HepG2 (cell line): Measurements from ENCODE around the gene LIMS2. TPM values are rescaled to one million over a fixed set of nuclear protein-coding genes. Genes with fewer than 3 reads are reported as not detected.

Experiments
- ATAC-seq: fragments of 200-7000 bp; cut with Tn5 transposase; 3 replicates; pipeline ENCODE4 v1.9.1; 2020; ENCODE audit warnings: mild to moderate bottlenecking, moderate library complexity
- BruUV-seq: library from RNA; stranded (reverse); fragments of 400-500 nt; replicated peaks from 2 replicates; lab custom pipeline; 2021; lab: Mats Ljungman, UMichigan
- CTCF ChIA-PET: fragments of 300-600 bp; formaldehyde crosslinking; extraction: SDS; loops from one replicate; lab custom pipeline; 2021; ENCODE audit warnings: low total read pairs, inconsistent platforms, low intra/inter-chr PET ratio; lab: Yijun Ruan, JAX
- POLR2A ChIA-PET: fragments of 350-600 bp; sonication (Branson Sonifier 250); formaldehyde crosslinking; loops from one replicate; lab custom pipeline; 2020; ENCODE audit warnings: antibody characterized with exemption, inconsistent platforms; lab: Yijun Ruan, JAX
- DNase-seq: peaks from one replicate; pipeline ENCODE4 v3.0.0-alpha.2; 2015; ENCODE audit warnings: low spot score
- FAIRE-seq: peaks from 3 replicates; lab custom pipeline; 2011; peaks lifted over from hg19 to GRCh38; lab: Jason Lieb, UNC
- H2AFZ ChIP-seq: one replicate; pipeline ENCODE4 v1.6.1; 2011; ENCODE audit warnings: low read length, inconsistent platforms
- H3K27ac ChIP-seq: fragments of 300-600 bp; 3 replicates; pipeline ENCODE4 v1.8.0; 2011; ENCODE audit warnings: mixed run types, mild to moderate bottlenecking, mixed read lengths, low read length, inconsistent platforms; ENCODE audit not compliant: insufficient read depth; ENCODE audit errors: extremely low read length
- H3K27me3 ChIP-seq, 2 experiments: fragments of 200-600 bp in 1 of 2; 2 replicates in 1 of 2; 3 replicates in 1 of 2; pipeline versions ENCODE4 v1.6.0 to v1.8.0; 2011; ENCODE audit warnings: low read length in 2 of 2, mild to moderate bottlenecking in 2 of 2, moderate library complexity in 2 of 2, inconsistent platforms in 1 of 2; ENCODE audit not compliant: insufficient read depth in 2 of 2, control insufficient read depth in 1 of 2
- H3K36me3 ChIP-seq, 2 experiments: fragments of 200-600 bp in 1 of 2; replicated peaks in 1 of 2; 2 replicates in 1 of 2; 3 replicates in 1 of 2; pipeline versions ENCODE4 v1.5.1 to v1.8.0; 2011; ENCODE audit warnings: low read length in 2 of 2, inconsistent platforms in 1 of 2; ENCODE audit not compliant: insufficient read depth in 2 of 2, control insufficient read depth in 1 of 2
- H3K4me1 ChIP-seq: 2 replicates; pipeline ENCODE4 v1.5.1; 2012; ENCODE audit warnings: low read length, inconsistent platforms; ENCODE audit not compliant: insufficient read depth
- H3K4me2 ChIP-seq: 2 replicates; pipeline ENCODE4 v1.6.0; 2011; ENCODE audit warnings: low read depth, low read length, inconsistent platforms
- H3K4me3 ChIP-seq, 3 experiments: fragments of 200-600 bp in 1 of 3; sonication (generic), shearing (Covaris generic) in 1 of 3; replicated peaks in 1 of 3; 2 replicates each; pipeline ENCODE4 v1.5.1; 2011 to 2016; ENCODE audit warnings: low read length in 3 of 3, inconsistent platforms in 2 of 3, low read depth in 2 of 3, mild to moderate bottlenecking in 2 of 3, control low read depth in 1 of 3, mixed read lengths in 1 of 3; ENCODE audit not compliant: insufficient read depth in 1 of 3
- H3K79me2 ChIP-seq: one replicate; pipeline ENCODE4 v1.6.1; 2011; ENCODE audit warnings: low read length, inconsistent platforms; ENCODE audit not compliant: insufficient read depth
- H3K9ac ChIP-seq: 2 replicates; pipeline ENCODE4 v1.6.0; 2011; ENCODE audit warnings: mild to moderate bottlenecking, low read depth, low read length, inconsistent platforms; ENCODE audit not compliant: insufficient read depth
- H3K9me3 ChIP-seq: 2 replicates; pipeline ENCODE4 v1.5.1; 2012; ENCODE audit warnings: mild to moderate bottlenecking, low read length
- H4K20me1 ChIP-seq: 2 replicates; pipeline ENCODE4 v1.6.0; 2011; ENCODE audit warnings: inconsistent platforms, mild to moderate bottlenecking, low read length, moderate library complexity; ENCODE audit not compliant: insufficient read depth
- AFF4 ChIP-seq: sonication (generic); formaldehyde crosslinking; IDR thresholded peaks from 2 replicates; pipeline ENCODE4 v1.4.0; 2020; ENCODE audit warnings: missing genetic modification reagents
- CCAR2 ChIP-seq: fragments of 200-400 bp; formaldehyde crosslinking; optimal IDR thresholded peaks from 2 replicates; pipeline ENCODE3; 2018; ENCODE audit warnings: low read depth, mild to moderate bottlenecking, low read length, moderate library complexity
- CREBL2 ChIP-seq: sonication (generic); formaldehyde crosslinking; IDR thresholded peaks from 2 replicates; pipeline ENCODE4 v1.8.1; 2023; ENCODE audit warnings: missing genetic modification reagents, mild to moderate bottlenecking, borderline replicate concordance
- DRAP1 ChIP-seq: IDR thresholded peaks from 2 replicates; pipeline ENCODE4 v1.6.1; 2016; ENCODE audit warnings: missing genetic modification reagents, missing compliant biosample characterization
- GLMP ChIP-seq: sonication (generic); formaldehyde crosslinking; IDR thresholded peaks from 2 replicates; pipeline ENCODE4 v1.9.0; 2021; ENCODE audit warnings: missing genetic modification reagents, mild to moderate bottlenecking, borderline replicate concordance
- JUNB ChIP-seq: sonication (generic); formaldehyde crosslinking; IDR thresholded peaks from 2 replicates; pipeline ENCODE4 v1.8.0; 2022; ENCODE audit warnings: missing genetic modification reagents, mild to moderate bottlenecking, borderline replicate concordance
- MYNN ChIP-seq: sonication (generic); formaldehyde crosslinking; IDR thresholded peaks from 2 replicates; pipeline ENCODE4 v1.4.0; 2020; ENCODE audit warnings: mild to moderate bottlenecking, low read depth, missing genetic modification reagents
- NFE2 ChIP-seq: sonication (generic); formaldehyde crosslinking; IDR thresholded peaks from 2 replicates; pipeline ENCODE4 v1.4.0; 2020; ENCODE audit warnings: missing genetic modification reagents
- SRSF9 ChIP-seq: fragments of 200-400 bp; formaldehyde crosslinking; IDR thresholded peaks from 2 replicates; pipeline ENCODE4 v1.6.1; 2018; ENCODE audit warnings: borderline replicate concordance, mild to moderate bottlenecking, low read depth, low read length; ENCODE audit not compliant: insufficient read depth, poor library complexity, severe bottlenecking
- ZNF235 ChIP-seq: sonication (generic); formaldehyde crosslinking; IDR thresholded peaks from 2 replicates; pipeline ENCODE4 v1.8.1; 2023; ENCODE audit warnings: mild to moderate bottlenecking, missing genetic modification reagents, borderline replicate concordance
- WGBS: methylation state at CpG from one replicate; pipeline ENCODE4 v1.1.6; 2017; ENCODE audit warnings: low lambda C conversion rate; 5-methylcytosine and 5-hydroxymethylcytosine counted together
- in situ Hi-C: cut with HindIII; loops from 2 replicates; pipeline ENCODE4 v1.10.0; 2017; ENCODE audit warnings: low pct_unique_long_range_greater_than_20kb; ENCODE audit not compliant: extremely low pct_ligation_motif_present
- intact Hi-C: fragments of 100-400 bp; cut with micrococcal nuclease; formaldehyde crosslinking; loops from one replicate; pipeline ENCODE4 v1.10.0; 2022; ENCODE audit not compliant: unreplicated experiment
- polyA plus RNA-seq, 8 experiments: library from polyadenylated mRNA; depleted of rRNA in 3 of 8; stranded (reverse) in 7 of 8; unstranded in 1 of 8; fragments of >200 nt; fragmentation: Illumina TruSeq in 4 of 8; extraction: Trizol in 4 of 8; gene quantifications; 2 replicates each; pipeline versions ENCODE4 v1.2.1 to v1.2.3, GENCODE V29; 2011 to 2016; ENCODE audit warnings: low read depth in 4 of 8, missing spikeins in 1 of 8, mixed read lengths in 1 of 8; ENCODE audit not compliant: insufficient read depth in 1 of 8
- total RNA-seq, 5 experiments: library from RNA; depleted of rRNA; stranded (reverse); fragments of >200 nt; fragmentation: Illumina TruSeq; extraction: Trizol; gene quantifications; 2 replicates each; pipeline ENCODE4 v1.2.3, GENCODE V29; 2016; ENCODE audit warnings: low read depth in 1 of 5

LIMS2 gene
- total and polyA plus RNA-seq, 2 of the 13 experiments (the other 11 are each of a cell fraction or from before 2014, with no cell fraction given), result 1.0 to 1.9 TPM

- Histone ChIP-seq H3K4me1 (peaks cover 27% of the 10 kb centered on the region), H3K4me3 (no peak overlapping the region), H3K79me2 (no peaks in the 10 kb centered on the region), H3K9me3 (no peaks in the 10 kb centered on the region), H3K4me2 (no peak overlapping the region), H2AFZ (no peak overlapping the region), H3K36me3 (no peaks in the 10 kb centered on the region), H3K27ac (no peak overlapping the region), H3K27me3 (peaks cover 19 to 83% of the 10 kb centered on the region in 2 experiments), H4K20me1 (no peaks in the 10 kb centered on the region; the same call in 1 of the 2 replicates), H3K9ac (no peak overlapping the region)
- no peak for DNase-seq
- no peak for ATAC-seq
- intact Hi-C loops (no loop called here), in situ Hi-C loops (no loop called here)
- FAIRE-seq, result no peak
- ChIA-PET CTCF (no interaction called here), POLR2A (no interaction called here)
- WGBS, result 60% methylated on average over 6 of the region's 6 CpGs
- no TSS peak for BruUV-seq
- no peak for TF ChIP-seq ZNF235 (CRISPR knock-in tag)
- TF ChIP-seq CREBL2, result no peak
- no peak for TF ChIP-seq DRAP1 (CRISPR knock-in tag)
- TF ChIP-seq SRSF9, result no peak
- TF ChIP-seq MYNN (CRISPR knock-in tag), result no peak
- no peak for TF ChIP-seq CCAR2
- TF ChIP-seq GLMP (CRISPR knock-in tag), result no peak
- TF ChIP-seq JUNB (CRISPR knock-in tag), result no peak
- TF ChIP-seq NFE2, result no peak
- TF ChIP-seq AFF4 (CRISPR knock-in tag), result no peak
Measured at GRCh38 chr2:127678991-127679390, 3.7 kb upstream of the LIMS2 start.
